Loucy (cell line): ENCODE results near the gene DSCAML1.

Experiments used
- H2AFZ ChIP-seq: fragments of 200-600 bp; sonication (generic); 2 replicates; pipeline ENCODE4 v1.6.0; 2016; ENCODE audit warnings: antibody characterized with exemption, mild to moderate bottlenecking, low read length, moderate library complexity
- H3F3A ChIP-seq: fragments of 200-600 bp; 2 replicates; pipeline ENCODE4 v1.6.0; 2016; ENCODE audit warnings: antibody characterized with exemption, low read depth, mild to moderate bottlenecking
- H3K27me3 ChIP-seq: fragments of 200-600 bp; sonication (generic); 2 replicates; pipeline ENCODE4 v1.6.1; 2014; ENCODE audit warnings: low read length, mild to moderate bottlenecking; ENCODE audit not compliant: insufficient read depth, poor library complexity, severe bottlenecking
- H3K36me3 ChIP-seq: fragments of 200-600 bp; sonication (generic); 2 replicates; pipeline ENCODE4 v1.6.1; 2016; ENCODE audit warnings: low read length; ENCODE audit not compliant: insufficient read depth
- H3K4me1 ChIP-seq: fragments of 200-600 bp; sonication (generic); 2 replicates; pipeline ENCODE4 v1.5.1; 2014; ENCODE audit warnings: low read length, mild to moderate bottlenecking; ENCODE audit not compliant: insufficient read depth, poor library complexity, severe bottlenecking
- H3K4me2 ChIP-seq: fragments of 200-600 bp; sonication (generic); 2 replicates; pipeline ENCODE4 v1.6.0; 2014; ENCODE audit warnings: antibody characterized with exemption, low read length, low read depth, mild to moderate bottlenecking; ENCODE audit not compliant: poor library complexity, severe bottlenecking
- H3K4me3 ChIP-seq: fragments of 200-600 bp; sonication (generic); 2 replicates; pipeline ENCODE4 v1.5.1; 2014; ENCODE audit warnings: low read length, mild to moderate bottlenecking, mixed read lengths; ENCODE audit not compliant: poor library complexity, severe bottlenecking
- H3K79me2 ChIP-seq: fragments of 200-600 bp; sonication (generic); 2 replicates; pipeline ENCODE4 v1.6.1; 2014; ENCODE audit warnings: low read length; ENCODE audit not compliant: insufficient read depth
- H3K9ac ChIP-seq: fragments of 200-600 bp; sonication (generic); 2 replicates; pipeline ENCODE4 v1.6.0; 2014; ENCODE audit warnings: mild to moderate bottlenecking, low read depth, low read length, moderate library complexity; ENCODE audit not compliant: poor library complexity, severe bottlenecking
- H3K9me2 ChIP-seq: fragments of 200-600 bp; sonication (generic); replicated peaks from 2 replicates; pipeline ENCODE4 v1.6.1; 2016; ENCODE audit warnings: low read depth, low read length, mixed read lengths
- H3K9me3 ChIP-seq: fragments of 200-600 bp; sonication (generic); 2 replicates; pipeline ENCODE4 v1.6.1; 2014; ENCODE audit warnings: mild to moderate bottlenecking, antibody characterized with exemption, low read length, low read depth; ENCODE audit not compliant: insufficient read depth
- H4K20me1 ChIP-seq: fragments of 200-600 bp; sonication (generic); 2 replicates; pipeline ENCODE4 v1.6.0; 2014; ENCODE audit warnings: antibody characterized with exemption, low read length, mild to moderate bottlenecking; ENCODE audit not compliant: insufficient read depth, poor library complexity, severe bottlenecking
- EZH2phosphoT487 ChIP-seq: fragments of 200-600 bp; IDR thresholded peaks from 2 replicates; pipeline ENCODE4 v1.6.1; 2018; ENCODE audit warnings: antibody characterized with exemption, mild to moderate bottlenecking, moderate library complexity, borderline replicate concordance
- TF ChIP-seq, protein P1 (sequence below): fragments of 200-600 bp; sonication (generic); conservative IDR thresholded peaks from 2 replicates; pipeline ENCODE4 v1.5.1; 2014; ENCODE audit warnings: mild to moderate bottlenecking, antibody characterized with exemption, low read length

Gene DSCAML1

GRCh38 chr11:117476531-117477142 lies 320.4 kb downstream of the DSCAML1 start:
- TF ChIP-seq EZH2phosphoT487 = no peak
- TF ChIP-seq, protein P1, sequence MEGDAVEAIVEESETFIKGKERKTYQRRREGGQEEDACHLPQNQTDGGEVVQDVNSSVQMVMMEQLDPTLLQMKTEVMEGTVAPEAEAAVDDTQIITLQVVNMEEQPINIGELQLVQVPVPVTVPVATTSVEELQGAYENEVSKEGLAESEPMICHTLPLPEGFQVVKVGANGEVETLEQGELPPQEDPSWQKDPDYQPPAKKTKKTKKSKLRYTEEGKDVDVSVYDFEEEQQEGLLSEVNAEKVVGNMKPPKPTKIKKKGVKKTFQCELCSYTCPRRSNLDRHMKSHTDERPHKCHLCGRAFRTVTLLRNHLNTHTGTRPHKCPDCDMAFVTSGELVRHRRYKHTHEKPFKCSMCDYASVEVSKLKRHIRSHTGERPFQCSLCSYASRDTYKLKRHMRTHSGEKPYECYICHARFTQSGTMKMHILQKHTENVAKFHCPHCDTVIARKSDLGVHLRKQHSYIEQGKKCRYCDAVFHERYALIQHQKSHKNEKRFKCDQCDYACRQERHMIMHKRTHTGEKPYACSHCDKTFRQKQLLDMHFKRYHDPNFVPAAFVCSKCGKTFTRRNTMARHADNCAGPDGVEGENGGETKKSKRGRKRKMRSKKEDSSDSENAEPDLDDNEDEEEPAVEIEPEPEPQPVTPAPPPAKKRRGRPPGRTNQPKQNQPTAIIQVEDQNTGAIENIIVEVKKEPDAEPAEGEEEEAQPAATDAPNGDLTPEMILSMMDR = no peak

GRCh38 chr11:117475716-117476530 lies 321.1 kb downstream of the DSCAML1 start:
- Histone ChIP-seq H3K36me3 (no peaks in the 10 kb centered on the region), H3K79me2 (no peaks in the 10 kb centered on the region), H3K9me2 (no peaks in the 10 kb centered on the region), H3K27me3 (no peaks in the 10 kb centered on the region), H3K4me1 (no peaks in the 10 kb centered on the region), H3K9ac (no peak overlapping the region), H3K4me3 (no peak overlapping the region), H4K20me1 (no peaks in the 10 kb centered on the region), H3K9me3 (no peaks in the 10 kb centered on the region), H2AFZ (no peak overlapping the region), H3F3A (no peaks in the 10 kb centered on the region), H3K4me2 (no peak overlapping the region)
- TF ChIP-seq, protein P1 = no peak
- no peak for TF ChIP-seq EZH2phosphoT487

More at GRCh38 chr11:117476531-117477142, 320.4 kb downstream of the DSCAML1 start:
- Histone ChIP-seq H3K27me3 (no peaks in the 10 kb centered on the region), H3F3A (no peaks in the 10 kb centered on the region), H3K4me2 (no peak overlapping the region), H3K4me1 (no peaks in the 10 kb centered on the region), H3K9me2 (no peaks in the 10 kb centered on the region), H3K4me3 (no peak overlapping the region), H3K9ac (no peak overlapping the region), H3K9me3 (no peaks in the 10 kb centered on the region), H2AFZ (no peak overlapping the region), H3K79me2 (no peaks in the 10 kb centered on the region), H3K36me3 (no peaks in the 10 kb centered on the region), H4K20me1 (no peaks in the 10 kb centered on the region)

- no peaks in the 10 kb centered on the region for H3K9me2 ChIP-seq
- H3K79me2 ChIP-seq = no peaks in the 10 kb centered on the region
- TF ChIP-seq, protein P1 = no peak
- no peak for TF ChIP-seq EZH2phosphoT487
- no peaks in the 10 kb centered on the region for H3K4me1 ChIP-seq
- no peaks in the 10 kb centered on the region for H4K20me1 ChIP-seq
- no peak overlapping the region for H3K4me3 ChIP-seq
- no peaks in the 10 kb centered on the region for H3K36me3 ChIP-seq
- H3K9ac ChIP-seq = no peak overlapping the region
- H3K4me2 ChIP-seq = no peak overlapping the region
- H3K27me3 ChIP-seq = no peaks in the 10 kb centered on the region
- H3F3A ChIP-seq = no peaks in the 10 kb centered on the region
- no peaks in the 10 kb centered on the region for H3K9me3 ChIP-seq
- H2AFZ ChIP-seq = no peak overlapping the region
These were observed 323.4 kb downstream of the DSCAML1 start for GRCh38 chr11:117473481-117474091.
